ENCODE results near the gene RPS21.

Gene RPS21

GRCh38 chr20:62361799-62362589 lies 24.9 kb upstream of the RPS21 start:
- DNase-seq (ENCODE audit: low read depth) = no peak
- TF ChIP-seq CTCF (IDR thresholded peaks at IDR 0.05; ENCODE audit: low read depth, low read length, missing control alignments) = no peak
- H3K4me3 ChIP-seq (ENCODE audit: low read depth, low read length) = no peak overlapping the region

GRCh38 chr20:62362590-62362940 lies 24.3 kb upstream of the RPS21 start:
- DNase-seq (ENCODE audit: low read depth) = no peak
- H3K4me3 ChIP-seq (ENCODE audit: low read depth, low read length) = no peak overlapping the region
- TF ChIP-seq CTCF (IDR thresholded peaks at IDR 0.05; ENCODE audit: low read depth, low read length, missing control alignments) = no peak

GRCh38 chr20:62362991-62363919 lies 23.6 kb upstream of the RPS21 start:
- H3K4me3 ChIP-seq (ENCODE audit: low read depth, low read length) = no peak overlapping the region
- no peak for DNase-seq (ENCODE audit: low read depth)
- no peak for TF ChIP-seq CTCF (IDR thresholded peaks at IDR 0.05; ENCODE audit: low read depth, low read length, missing control alignments)

GRCh38 chr20:62363920-62364851 lies 22.7 kb upstream of the RPS21 start:
- DNase-seq (ENCODE audit: low read depth) = no peak
- H3K4me3 ChIP-seq (ENCODE audit: low read depth, low read length) = no peak overlapping the region
- no peak for TF ChIP-seq CTCF (IDR thresholded peaks at IDR 0.05; ENCODE audit: low read depth, low read length, missing control alignments)

- no peak overlapping the region for H3K4me3 ChIP-seq (ENCODE audit: low read depth, low read length)
- no peak for TF ChIP-seq CTCF (IDR thresholded peaks at IDR 0.05; ENCODE audit: low read depth, low read length, missing control alignments)
- DNase-seq (ENCODE audit: low read depth) = no peak
Measured at GRCh38 chr20:62364911-62365736, 21.8 kb upstream of the RPS21 start.

All from GM12864 (cell line).